ENCODE results near the gene ATXN1.

DNA sequence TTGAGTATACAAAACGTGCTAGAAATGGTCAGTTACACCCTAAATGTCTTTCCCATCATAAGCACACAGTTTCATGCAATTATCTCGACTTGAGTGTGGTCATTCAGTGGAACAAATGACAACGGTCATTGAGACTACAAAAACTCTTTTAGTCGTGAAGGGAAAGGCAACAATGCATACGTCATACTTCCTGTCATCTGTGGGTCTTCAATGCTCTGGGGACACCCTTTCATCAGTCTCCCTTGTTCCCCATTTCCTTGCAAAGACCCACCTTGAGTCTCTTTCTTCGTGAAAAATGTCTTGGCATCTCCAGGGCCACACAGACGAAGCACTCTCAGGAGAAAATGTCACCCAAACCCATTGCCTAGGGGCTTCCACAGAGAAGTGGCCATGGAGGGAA is 284.4 kb downstream of the ATXN1 start:
- TF ChIP-seq GATA3 (IDR thresholded peaks at IDR 0.05; ENCODE audit: low read depth, low read length) (no peak), GATA2 (IDR thresholded peaks at IDR 0.05; ENCODE audit: low read depth, low read length) (no peak)
